ENCODE measurements around the gene JAML.

DNA sequence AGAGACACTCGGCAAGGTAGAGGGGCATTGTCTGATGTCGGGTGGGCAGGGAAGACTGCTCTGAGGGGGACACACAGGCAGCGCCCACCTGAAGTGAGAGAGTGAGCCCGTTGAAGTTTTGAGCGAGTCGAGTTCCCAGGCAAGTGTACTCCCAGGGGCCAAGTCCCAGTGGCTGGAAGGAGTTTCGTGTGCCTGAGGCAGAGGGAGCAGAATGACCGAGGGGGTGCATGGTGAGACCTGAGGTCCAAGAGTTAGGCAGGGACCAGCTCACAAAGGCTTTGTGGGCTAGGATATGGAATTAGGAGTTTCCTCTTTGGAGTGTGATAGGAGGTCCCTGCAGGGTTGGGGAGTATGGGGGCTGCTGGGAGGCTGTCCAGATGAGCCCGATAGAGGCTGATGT is 54.6 kb downstream of the JAML start:
- TF ChIP-seq, protein P1, sequence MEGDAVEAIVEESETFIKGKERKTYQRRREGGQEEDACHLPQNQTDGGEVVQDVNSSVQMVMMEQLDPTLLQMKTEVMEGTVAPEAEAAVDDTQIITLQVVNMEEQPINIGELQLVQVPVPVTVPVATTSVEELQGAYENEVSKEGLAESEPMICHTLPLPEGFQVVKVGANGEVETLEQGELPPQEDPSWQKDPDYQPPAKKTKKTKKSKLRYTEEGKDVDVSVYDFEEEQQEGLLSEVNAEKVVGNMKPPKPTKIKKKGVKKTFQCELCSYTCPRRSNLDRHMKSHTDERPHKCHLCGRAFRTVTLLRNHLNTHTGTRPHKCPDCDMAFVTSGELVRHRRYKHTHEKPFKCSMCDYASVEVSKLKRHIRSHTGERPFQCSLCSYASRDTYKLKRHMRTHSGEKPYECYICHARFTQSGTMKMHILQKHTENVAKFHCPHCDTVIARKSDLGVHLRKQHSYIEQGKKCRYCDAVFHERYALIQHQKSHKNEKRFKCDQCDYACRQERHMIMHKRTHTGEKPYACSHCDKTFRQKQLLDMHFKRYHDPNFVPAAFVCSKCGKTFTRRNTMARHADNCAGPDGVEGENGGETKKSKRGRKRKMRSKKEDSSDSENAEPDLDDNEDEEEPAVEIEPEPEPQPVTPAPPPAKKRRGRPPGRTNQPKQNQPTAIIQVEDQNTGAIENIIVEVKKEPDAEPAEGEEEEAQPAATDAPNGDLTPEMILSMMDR (IDR thresholded peaks at IDR 0.05), result no peak
- TF ChIP-seq POLR2A (IDR thresholded peaks at IDR 0.05; ENCODE audit: low read depth), result no peak
- TF ChIP-seq POLR2AphosphoS5 (IDR thresholded peaks at IDR 0.05), result no peak

Measured in esophagus muscularis mucosa (tissue), 3 donors.